GM23338 (cell line): Measurements from ENCODE around the gene ASS1. TPM values are rescaled to one million over a fixed set of nuclear protein-coding genes. Genes with fewer than 3 reads are reported as not detected.

Experiments used
- ATAC-seq: fragments of 200-7000 bp; cut with Tn5 transposase; 3 replicates; pipeline ENCODE4 v1.9.1; 2020
- DNase-seq: peaks from one replicate; pipeline ENCODE4 v3.0.0-alpha.2; 2015; ENCODE audit warnings: low spot score
- H2AFZ ChIP-seq: fragments of 200-600 bp; sonication (generic); 2 replicates; pipeline ENCODE4 v1.8.0; 2016; ENCODE audit warnings: antibody characterized with exemption, mild to moderate bottlenecking, moderate library complexity
- H3F3A ChIP-seq: fragments of 200-600 bp; sonication (generic); replicated peaks from 2 replicates; pipeline ENCODE4 v1.8.0; 2017; ENCODE audit warnings: antibody characterized with exemption, mixed run types, low read depth
- H3K27ac ChIP-seq: fragments of 200-600 bp; sonication (generic); 2 replicates; pipeline ENCODE4 v1.6.1; 2016; ENCODE audit warnings: low read depth
- H3K27me3 ChIP-seq: fragments of 200-600 bp; sonication (generic); 2 replicates; pipeline ENCODE4 v1.8.0; 2016; ENCODE audit warnings: mild to moderate bottlenecking, mixed run types, moderate library complexity; ENCODE audit not compliant: insufficient read depth
- H3K36me3 ChIP-seq: fragments of 200-600 bp; sonication (generic); 2 replicates; pipeline ENCODE4 v1.8.0; 2016; ENCODE audit warnings: mild to moderate bottlenecking; ENCODE audit not compliant: insufficient read depth
- H3K4me1 ChIP-seq: fragments of 200-600 bp; sonication (generic); 2 replicates; pipeline ENCODE4 v1.8.0; 2016; ENCODE audit warnings: mild to moderate bottlenecking, moderate library complexity; ENCODE audit not compliant: insufficient read depth
- H3K4me2 ChIP-seq: fragments of 200-600 bp; sonication (generic); 2 replicates; pipeline ENCODE4 v1.7.1; 2017; ENCODE audit warnings: mixed run types
- H3K4me3 ChIP-seq: fragments of 200-600 bp; sonication (generic); 2 replicates; pipeline ENCODE4 v1.6.1; 2016; ENCODE audit warnings: mixed run types
- H3K79me2 ChIP-seq: fragments of 200-600 bp; sonication (generic); replicated peaks from 2 replicates; pipeline ENCODE4 v1.8.0; 2017; ENCODE audit warnings: mild to moderate bottlenecking; ENCODE audit not compliant: insufficient read depth
- H3K9me2 ChIP-seq: fragments of 200-600 bp; sonication (generic); 2 replicates; pipeline ENCODE4 v1.8.0; 2017; ENCODE audit not compliant: insufficient read depth
- H4K20me1 ChIP-seq: fragments of 200-600 bp; sonication (generic); replicated peaks from 2 replicates; pipeline ENCODE4 v1.8.0; 2017; ENCODE audit warnings: mild to moderate bottlenecking; ENCODE audit not compliant: insufficient read depth
- H3K27ac Mint-ChIP-seq: 2 replicates; pipeline ENCODE4 v1.8.0; 2020; ENCODE audit warnings: inconsistent platforms, mild to moderate bottlenecking, moderate library complexity, mixed read lengths
- H3K27me3 Mint-ChIP-seq: 3 replicates; pipeline ENCODE4 v1.8.0; 2022; ENCODE audit warnings: low read depth, mild to moderate bottlenecking, moderate library complexity, mixed read lengths, inconsistent platforms; ENCODE audit not compliant: insufficient read depth, poor library complexity
- H3K36me3 Mint-ChIP-seq: 3 replicates; pipeline ENCODE4 v1.8.0; 2021; ENCODE audit warnings: low read depth, mild to moderate bottlenecking, inconsistent platforms, moderate library complexity, mixed read lengths
- H3K4me1 Mint-ChIP-seq: 3 replicates; pipeline ENCODE4 v1.8.0; 2020; ENCODE audit warnings: mild to moderate bottlenecking, inconsistent platforms, mixed read lengths
- H3K4me3 Mint-ChIP-seq: 3 replicates; pipeline ENCODE4 v1.8.0; 2021; ENCODE audit warnings: moderate library complexity, mild to moderate bottlenecking, inconsistent platforms, mixed read lengths
- H3K9me3 Mint-ChIP-seq: 3 replicates; pipeline ENCODE4 v1.8.0; 2020; ENCODE audit warnings: moderate library complexity, mild to moderate bottlenecking, inconsistent platforms, mixed read lengths
- CREB1 ChIP-seq: fragments of 250-450 bp; sonication (Bioruptor Pico); IDR thresholded peaks from 2 replicates; pipeline ENCODE4 v1.5.0; 2020; ENCODE audit warnings: low read depth, mild to moderate bottlenecking, moderate library complexity
- CTCF ChIP-seq, 2 experiments: fragments of 200-600 bp in 1 of 2; sonication (generic) in 1 of 2; conservative IDR thresholded peaks; 2 replicates each; pipeline versions ENCODE4 v1.5.1 to v1.6.1; 2016 to 2017; ENCODE audit warnings: antibody characterized with exemption in 2 of 2, low read depth in 2 of 2, mild to moderate bottlenecking in 2 of 2, moderate library complexity in 1 of 2
- ETS1 ChIP-seq: IDR thresholded peaks from 2 replicates; pipeline ENCODE4 v1.6.1; 2016; ENCODE audit warnings: antibody characterized with exemption
- EZH2 ChIP-seq: fragments of 200-600 bp; sonication (generic); IDR thresholded peaks from one replicate; pipeline ENCODE4 v1.8.0; 2017; ENCODE audit warnings: antibody characterized with exemption, mild to moderate bottlenecking, low read depth; ENCODE audit not compliant: unreplicated experiment
- NANOG ChIP-seq: IDR thresholded peaks from 2 replicates; pipeline ENCODE4 v1.6.1; 2016; ENCODE audit warnings: antibody characterized with exemption, borderline replicate concordance
- POLR2AphosphoS5 ChIP-seq: IDR thresholded peaks from 2 replicates; pipeline ENCODE4 v1.6.1; 2016; ENCODE audit warnings: antibody characterized with exemption, low read depth
- REST ChIP-seq: IDR thresholded peaks from one replicate; pipeline ENCODE4 v1.6.1; 2018; ENCODE audit warnings: antibody characterized with exemption; ENCODE audit not compliant: unreplicated experiment
- ZNF114 ChIP-seq: fragments of 250-450 bp; sonication (Bioruptor Pico); IDR thresholded peaks from 2 replicates; pipeline ENCODE4 v1.5.0; 2020; ENCODE audit warnings: mild to moderate bottlenecking, moderate library complexity
- polyA plus RNA-seq: library from polyadenylated mRNA; unstranded; fragments of >200 nt; fragmentation: Nextera tagmentation; extraction: Ambion mirVana; gene quantifications from 2 replicates; pipeline ENCODE4 v1.2.1, GENCODE V29; 2016
- total RNA-seq: library from RNA; depleted of rRNA; stranded (reverse); fragments of >200 nt; shearing (Covaris generic); gene quantifications from 2 replicates; pipeline ENCODE4 v1.2.3, GENCODE V29; 2014

The ASS1 gene
- total and polyA plus RNA-seq, 2 experiments from 2014 or later = 65.8 to 103 TPM

- H3K9me2 ChIP-seq = no peaks in the 10 kb centered on the region
- no peaks in the 10 kb centered on the region for H3F3A ChIP-seq
- H3K36me3 ChIP-seq = no peaks in the 10 kb centered on the region
- no peaks in the 10 kb centered on the region for H3K79me2 ChIP-seq
- H3K4me2 ChIP-seq = no peak overlapping the region
- peak; percentile 11 for ATAC-seq
- H3K27ac Mint-ChIP-seq = no peak overlapping the region
- H3K27me3 Mint-ChIP-seq = peaks cover 14% of the 10 kb centered on the region
- H4K20me1 ChIP-seq = no peaks in the 10 kb centered on the region
- H2AFZ ChIP-seq = peak overlapping the region; percentile 18; the same call in 1 of the 2 replicates
- no peak overlapping the region for H3K27ac ChIP-seq
- no peaks in the 10 kb centered on the region; the same call in 2 of the 3 replicates for H3K36me3 Mint-ChIP-seq
- no peaks in the 10 kb centered on the region for H3K27me3 ChIP-seq
- H3K4me3 Mint-ChIP-seq = no peak overlapping the region
- peaks cover 25% of the 10 kb centered on the region for H3K4me1 Mint-ChIP-seq
- DNase-seq = peak; percentile 32
- peaks cover 4% of the 10 kb centered on the region; the same call in 1 of the 3 replicates for H3K9me3 Mint-ChIP-seq
- peaks cover 27% of the 10 kb centered on the region for H3K4me1 ChIP-seq
- TF ChIP-seq CTCF (conservative IDR thresholded peaks at IDR 0.05; ENCODE audit: low read depth in 2 of 2) (peak in 1 of 2 experiments; percentile 40; a peak in 2 of 4 replicates), ETS1 (no peak)
- H3K4me3 ChIP-seq = no peak overlapping the region
These were observed 74.4 kb downstream of the ASS1 start for GRCh38 chr9:130518943-130519799.

- no peak overlapping the region for H3K27ac ChIP-seq
- H3K4me3 ChIP-seq = no peak overlapping the region
- no peaks in the 10 kb centered on the region for H3K79me2 ChIP-seq
- H3K36me3 Mint-ChIP-seq = no peaks in the 10 kb centered on the region; the same call in 2 of the 3 replicates
- no peak overlapping the region for H3K4me3 Mint-ChIP-seq
- no peak for DNase-seq
- peaks cover 14% of the 10 kb centered on the region for H3K27me3 Mint-ChIP-seq
- H3K4me2 ChIP-seq = no peak overlapping the region
- no peak overlapping the region for H2AFZ ChIP-seq
- no peak overlapping the region for H3K27ac Mint-ChIP-seq
- peaks cover 28% of the 10 kb centered on the region for H3K4me1 Mint-ChIP-seq
- H3K9me3 Mint-ChIP-seq = peaks cover 4% of the 10 kb centered on the region; the same call in 1 of the 3 replicates
- no peaks in the 10 kb centered on the region for H3K27me3 ChIP-seq
- no peaks in the 10 kb centered on the region for H4K20me1 ChIP-seq
- no peaks in the 10 kb centered on the region for H3F3A ChIP-seq
- no peaks in the 10 kb centered on the region for H3K36me3 ChIP-seq
- H3K4me1 ChIP-seq = peaks cover 29% of the 10 kb centered on the region
- H3K9me2 ChIP-seq = no peaks in the 10 kb centered on the region
- no peak for ATAC-seq
- no peak for TF ChIP-seq EZH2
- no peak for TF ChIP-seq CREB1 (CRISPR knock-in tag)
- no peak for TF ChIP-seq POLR2AphosphoS5
- TF ChIP-seq ZNF114 (CRISPR knock-in tag) = no peak
- no peak for TF ChIP-seq REST
- no peak for TF ChIP-seq NANOG
These were observed 75.2 kb downstream of the ASS1 start for GRCh38 chr9:130519927-130520326.
